Measurements from ENCODE around the gene UNC13B. TPM values are rescaled to one million over a fixed set of nuclear protein-coding genes. Genes with fewer than 3 reads are reported as not detected.
A peak's percentile ranks its signal among the peaks of the same experiment; 100 is the strongest.

The UNC13B gene
- total and polyA plus RNA-seq, 2 of the 8 experiments (the other 6 are each of a cell fraction or from before 2014, with no cell fraction given) = 23.1 to 51.7 TPM

DNA sequence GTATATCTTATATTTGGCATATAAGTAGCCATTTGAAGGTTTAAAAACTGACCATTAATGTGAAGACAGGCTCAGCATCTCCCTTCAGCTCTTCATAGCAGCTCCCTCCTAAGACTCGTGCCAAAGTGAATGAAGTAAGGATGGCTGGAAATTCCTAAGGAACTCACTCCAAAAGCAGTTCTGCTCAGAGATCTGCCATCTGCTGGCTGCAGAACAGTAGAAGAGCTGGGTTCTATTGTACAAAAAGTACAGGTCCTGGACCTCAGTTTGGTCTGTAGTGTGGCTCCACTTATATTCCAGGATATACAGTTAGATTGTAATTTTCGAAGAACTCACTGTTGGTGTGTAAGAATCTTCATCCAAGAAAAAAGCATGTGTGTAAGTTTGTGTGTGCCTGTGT, 223.2 kb downstream of the UNC13B start:
- H3K79me1 ChIP-seq (ENCODE audit: low read depth, low read length) = no peaks in the 10 kb centered on the region
- H3K27me3 ChIP-seq (replicated peaks in 1 of 4; ENCODE audit: control insufficient read depth in 3 of 4, extremely low read depth in 1 of 4, insufficient read depth in 3 of 4, low read length in 3 of 4) = no peaks in the 10 kb centered on the region
- H2BK12ac ChIP-seq (ENCODE audit: low read depth, low read length) = no peak overlapping the region
- no peak overlapping the region for H2BK20ac ChIP-seq (ENCODE audit: low read length)
- no peaks in the 10 kb centered on the region for H3K9me3 ChIP-seq (ENCODE audit: insufficient read depth in 2 of 2, low read depth in 1 of 2, low read length in 1 of 2)
- H3K56ac ChIP-seq (replicated peaks; ENCODE audit: insufficient read length, low read depth, low read length) = no peak overlapping the region
- WGBS, 2 experiments (ENCODE audit: extremely low coverage in 1 of 2, insufficient coverage in 1 of 2, insufficient read length in 1 of 2, insufficient replicate concordance in 2 of 2, low coverage in 1 of 2, low lambda C conversion rate in 2 of 2, missing lambda C conversion rate in 1 of 2) = 79% methylated on average over 2 of the region's 2 CpGs; no CpG with 5 or more reads in 1 of the 2 experiments
- no peaks in the 10 kb centered on the region for H3K23me2 ChIP-seq (ENCODE audit: low read depth, low read length)
- no peak overlapping the region for H4K91ac ChIP-seq (replicated peaks; ENCODE audit: insufficient read length, low read length)
- H3K14ac ChIP-seq (ENCODE audit: insufficient read length) = no peak overlapping the region
- no peaks in the 10 kb centered on the region for H3K4me1 ChIP-seq (replicated peaks in 1 of 4; ENCODE audit: control insufficient read depth in 3 of 4, insufficient read depth in 4 of 4, low read length in 3 of 4)
- H3K23ac ChIP-seq (ENCODE audit: insufficient read length) = no peak overlapping the region
- DNase-seq (ENCODE audit: low read depth in 1 of 2, low spot score in 2 of 2) (no peak), FAIRE-seq (no peak)
- H3K18ac ChIP-seq (ENCODE audit: extremely low read depth, low read length) = no peak overlapping the region
- no peak overlapping the region for H2AK5ac ChIP-seq (ENCODE audit: low read depth, low read length)
- H2BK15ac ChIP-seq (ENCODE audit: low read length) = no peak overlapping the region
- H2BK5ac ChIP-seq (ENCODE audit: low read depth, low read length) = no peak overlapping the region
- H3K79me2 ChIP-seq (ENCODE audit: control insufficient read depth in 1 of 2, insufficient read depth in 2 of 2, low read length in 2 of 2) = no peaks in the 10 kb centered on the region
- no peak overlapping the region for H3K4me3 ChIP-seq (ENCODE audit: extremely low read depth in 1 of 4, insufficient read depth in 2 of 4, low read depth in 3 of 4, low read length in 4 of 4)
- no peak overlapping the region for H3K4ac ChIP-seq (replicated peaks; ENCODE audit: insufficient read length, low read depth, low read length)
- H4K5ac ChIP-seq (ENCODE audit: insufficient read length, low read depth, low read length) = no peak overlapping the region
- H4K20me1 ChIP-seq (replicated peaks in 1 of 2; ENCODE audit: control insufficient read depth in 1 of 2, insufficient read depth in 2 of 2, low read length in 2 of 2) = no peaks in the 10 kb centered on the region
- H2AFZ ChIP-seq (ENCODE audit: low read length) = no peak overlapping the region
- ChIA-PET CTCF (ENCODE audit: partially characterized antibody) (interaction anchor here (0.7 to 2.6 kb wide), 10 partner anchors 13 to 268 kb away, joined by 3 to 8 read pairs (median 4); no protein-coding TSS in a partner anchor), POLR2A (ENCODE audit: partially characterized antibody) (no interaction called here)
- no peak overlapping the region for H4K8ac ChIP-seq (ENCODE audit: extremely low read depth, insufficient read depth, low read length)
- peaks cover 2 to 23% (median 11%) of the 10 kb centered on the region in 4 experiments; a peak in 6 of 8 replicates for H3K36me3 ChIP-seq (ENCODE audit: control insufficient read depth in 2 of 4, insufficient read depth in 4 of 4, low read length in 3 of 4)
- H3K9ac ChIP-seq (replicated peaks in 1 of 4; ENCODE audit: extremely low read depth in 1 of 4, low read depth in 3 of 4, low read length in 3 of 4) = no peak overlapping the region
- no peak overlapping the region for H3K4me2 ChIP-seq (ENCODE audit: insufficient read depth in 1 of 2, low read depth in 2 of 2, low read length in 2 of 2)
- no peak overlapping the region for H2BK120ac ChIP-seq (replicated peaks; ENCODE audit: low read depth, low read length)
- no peak overlapping the region for H3K27ac ChIP-seq (ENCODE audit: low read depth, low read length)
- peak; percentile 30 to 39; a peak in 3 of 4 replicates for TF ChIP-seq RAD21 (IDR thresholded peaks at IDR 0.05 in 1 of 2, conservative IDR thresholded peaks at IDR 0.05 in 1 of 2; ENCODE audit: low read depth in 2 of 2, low read length in 2 of 2)
- TF ChIP-seq TEAD4 (IDR thresholded peaks at IDR 0.05; ENCODE audit: low read depth, low read length) = no peak
- TF ChIP-seq, protein P1, sequence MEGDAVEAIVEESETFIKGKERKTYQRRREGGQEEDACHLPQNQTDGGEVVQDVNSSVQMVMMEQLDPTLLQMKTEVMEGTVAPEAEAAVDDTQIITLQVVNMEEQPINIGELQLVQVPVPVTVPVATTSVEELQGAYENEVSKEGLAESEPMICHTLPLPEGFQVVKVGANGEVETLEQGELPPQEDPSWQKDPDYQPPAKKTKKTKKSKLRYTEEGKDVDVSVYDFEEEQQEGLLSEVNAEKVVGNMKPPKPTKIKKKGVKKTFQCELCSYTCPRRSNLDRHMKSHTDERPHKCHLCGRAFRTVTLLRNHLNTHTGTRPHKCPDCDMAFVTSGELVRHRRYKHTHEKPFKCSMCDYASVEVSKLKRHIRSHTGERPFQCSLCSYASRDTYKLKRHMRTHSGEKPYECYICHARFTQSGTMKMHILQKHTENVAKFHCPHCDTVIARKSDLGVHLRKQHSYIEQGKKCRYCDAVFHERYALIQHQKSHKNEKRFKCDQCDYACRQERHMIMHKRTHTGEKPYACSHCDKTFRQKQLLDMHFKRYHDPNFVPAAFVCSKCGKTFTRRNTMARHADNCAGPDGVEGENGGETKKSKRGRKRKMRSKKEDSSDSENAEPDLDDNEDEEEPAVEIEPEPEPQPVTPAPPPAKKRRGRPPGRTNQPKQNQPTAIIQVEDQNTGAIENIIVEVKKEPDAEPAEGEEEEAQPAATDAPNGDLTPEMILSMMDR (IDR thresholded peaks at IDR 0.05; ENCODE audit: control extremely low read depth in 1 of 3, insufficient read depth in 1 of 3, low read depth in 1 of 3, low read length in 3 of 3) = peak in 2 of 3 experiments; percentile 26 to 28; a peak in 2 of 4 replicates
- TF ChIP-seq SIRT6 (IDR thresholded peaks at IDR 0.05; ENCODE audit: low read length) = no peak
- TF ChIP-seq, protein P2, sequence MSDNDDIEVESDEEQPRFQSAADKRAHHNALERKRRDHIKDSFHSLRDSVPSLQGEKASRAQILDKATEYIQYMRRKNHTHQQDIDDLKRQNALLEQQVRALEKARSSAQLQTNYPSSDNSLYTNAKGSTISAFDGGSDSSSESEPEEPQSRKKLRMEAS (IDR thresholded peaks at IDR 0.05) = no peak
- TF ChIP-seq CHD1 (IDR thresholded peaks at IDR 0.05; ENCODE audit: low read depth, low read length) = no peak
